Motor neuron (in vitro differentiated cells): ENCODE measurements around the gene DLAT. TPM values are rescaled to one million over a fixed set of nuclear protein-coding genes. Genes with fewer than 3 reads are reported as not detected.
A peak's percentile ranks its signal among the peaks of the same experiment; 100 is the strongest.
"Not testable (repeated sequence)": the region's sequence is repeated elsewhere in the genome, so short reads cannot be mapped to it uniquely, and the experiment has no call there.

ENCODE experiments used
- ATAC-seq, 8 experiments: fragments of 200-7000 bp; cut with Tn5 transposase; replicated peaks in 6 of 8; 2 replicates each; pipeline ENCODE4 v1.8.0; 2021; ENCODE audit warnings: mild to moderate bottlenecking in 8 of 8, moderate library complexity in 8 of 8
- H3K27ac ChIP-seq, 2 donors: fragments of 250-450 bp; sonication (Bioruptor Pico); 2 replicates each; pipeline ENCODE4 v1.9.0; 2021; ENCODE audit warnings: antibody characterized with exemption in 2 of 2, mild to moderate bottlenecking in 2 of 2, moderate library complexity in 1 of 2
- H3K4me1 ChIP-seq, 2 donors: fragments of 250-450 bp; sonication (Bioruptor Pico); replicated peaks in 1 of 2; 2 replicates each; pipeline ENCODE4 v1.6.1; 2021; ENCODE audit warnings: antibody characterized with exemption in 2 of 2, mild to moderate bottlenecking in 2 of 2, moderate library complexity in 1 of 2
- H3K4me3 ChIP-seq, 5 donors: fragments of 250-450 bp; sonication (Bioruptor Pico); 2 replicates each; pipeline ENCODE4 v1.9.0; 2021; ENCODE audit warnings: antibody characterized with exemption in 5 of 5, mild to moderate bottlenecking in 5 of 5, moderate library complexity in 4 of 5
- WGBS, 10 experiments: fragments of 450-650 bp; shearing (Covaris generic); methylation state at CpG; one replicate each; pipeline ENCODE4 v1.0.0; 2022; 5-methylcytosine and 5-hydroxymethylcytosine counted together
- in situ Hi-C, 9 experiments: fragments of 400-800 bp; cut with MboI; loops; one replicate each; pipeline ENCODE4 v1.15.0; 2021; ENCODE audit warnings: low sequenced_read_pairs in 9 of 9, low pct_unique_long_range_greater_than_20kb in 2 of 9; ENCODE audit not compliant: unreplicated experiment in 9 of 9
- total RNA-seq, 8 experiments: library from RNA; unstranded; fragments of 300-600 nt; gene quantifications; 2 replicates each; pipeline versions ENCODE4 v1.2.3 to v1.2.4, GENCODE V29; 2022

DLAT gene
- total RNA-seq, 8 experiments from 2014 or later, result 23.4 to 70.2 (median 36.8) TPM

GRCh38 chr11:112006095-112006441 lies 19.1 kb upstream of the DLAT start:
- 57 to 63% methylated on average over 1 to 2 of the region's 4 CpGs; no CpG with 5 or more reads in 8 of the 10 experiments for WGBS, 10 experiments
- ATAC-seq, result peak in 5 of 8 experiments; percentile 40 to 78 (median 73)
- in situ Hi-C loops, result loop anchor here in 1 of 9 experiments (25.0 kb wide), 1 partner anchor 144 kb away; the partner anchor contains the start of gene ALG9

DNA sequence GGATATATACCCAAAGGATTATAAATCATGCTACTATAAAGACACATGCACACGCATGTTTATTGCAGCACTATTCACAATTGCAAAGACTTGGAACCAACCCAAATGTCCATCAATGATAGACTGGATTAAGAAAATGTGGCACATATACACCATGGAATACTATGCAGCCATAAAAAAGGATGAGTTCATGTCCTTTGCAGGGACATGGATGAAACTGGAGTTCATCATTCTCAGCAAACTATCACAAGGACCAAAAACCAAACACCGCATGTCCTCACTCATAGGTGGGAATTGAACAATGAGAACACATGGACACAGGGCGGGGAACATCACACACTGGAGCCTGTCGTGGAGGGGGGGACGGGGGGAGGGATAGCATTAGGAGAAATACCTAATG lies 13.8 kb upstream of the DLAT start:
- not testable (repeated sequence) for H3K4me3 ChIP-seq, H3K4me1 ChIP-seq, H3K27ac ChIP-seq, ATAC-seq
- in situ Hi-C loops, result loop anchor here in 1 of 9 experiments (25.0 kb wide), 1 partner anchor 149 kb away; the partner anchor contains the start of gene ALG9
- 80 to 100% (median 100%) methylated on average over 1 to 3 of the region's 5 CpGs; no CpG with 5 or more reads in 7 of the 10 experiments for WGBS, 10 experiments

More at GRCh38 chr11:112006095-112006441, 19.1 kb upstream of the DLAT start:
- not testable (repeated sequence) for H3K4me1 ChIP-seq, H3K27ac ChIP-seq, H3K4me3 ChIP-seq

GRCh38 chr11:112012874-112013273 lies 12.3 kb upstream of the DLAT start:
- Histone ChIP-seq H3K27ac (no peak overlapping the region), H3K4me3 (no peak overlapping the region), H3K4me1 (no peaks in the 10 kb centered on the region)
- WGBS, 10 experiments, result 0 to 100% (median 93%) methylated on average over 2 to 4 of the region's 4 CpGs; no CpG with 5 or more reads in 1 of the 10 experiments
- no peak for ATAC-seq
- in situ Hi-C loops, result loop anchor here in 1 of 9 experiments (25.0 kb wide), 1 partner anchor 151 kb away; the partner anchor contains the start of gene ALG9

DNA sequence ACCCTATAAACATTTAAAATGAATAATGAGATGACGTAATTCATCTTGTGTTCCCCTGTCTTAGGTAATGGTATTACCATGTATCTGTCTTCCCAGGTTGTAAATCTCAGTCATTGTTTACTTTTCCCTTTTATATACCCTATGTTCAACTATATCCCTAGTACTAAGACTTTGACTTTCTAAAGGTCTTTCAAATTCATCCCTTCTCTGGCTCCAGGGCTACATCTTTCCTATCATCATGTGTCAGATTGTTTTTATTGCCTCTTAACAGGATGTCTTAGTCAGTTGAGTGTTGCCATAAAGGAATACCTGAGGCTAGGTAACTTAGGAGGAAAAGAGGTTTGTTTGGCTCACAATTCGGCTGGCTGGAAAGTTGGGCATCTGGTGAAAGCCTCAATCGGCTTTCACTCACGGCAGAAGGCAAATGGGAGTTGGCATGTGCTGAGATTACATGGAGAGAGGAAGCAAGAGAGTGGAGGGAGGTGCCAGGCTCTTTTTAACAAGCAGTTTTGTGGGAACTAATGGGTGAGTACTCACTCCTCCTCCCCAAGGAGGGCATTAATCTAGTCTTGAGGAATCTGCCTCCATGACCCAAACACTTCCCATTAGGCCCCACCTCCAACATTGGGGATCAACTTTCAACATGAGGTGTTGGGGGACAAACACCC lies 11.6 kb upstream of the DLAT start:
- in situ Hi-C loops, result loop anchor here in 1 of 9 experiments (25.0 kb wide), 1 partner anchor 151 kb away; the partner anchor contains the start of gene ALG9
- Histone ChIP-seq H3K4me3 (no peak overlapping the region), H3K27ac (no peak overlapping the region), H3K4me1 (no peaks in the 10 kb centered on the region)
- WGBS, 10 experiments, result 78 to 100% (median 94%) methylated on average over 1 to 4 of the region's 4 CpGs; no CpG with 5 or more reads in 2 of the 10 experiments
- no peak for ATAC-seq

- Histone ChIP-seq H3K4me1 (no peaks in the 10 kb centered on the region), H3K4me3 (no peak overlapping the region), H3K27ac (no peak overlapping the region)
- 50 to 100% (median 76%) methylated on average over 2 to 12 of the region's 13 CpGs for WGBS, 10 experiments
- ATAC-seq, result peak in 3 of 8 experiments; percentile 34 to 89 (median 69)
- in situ Hi-C loops, result loop anchor here in 1 of 9 experiments (25.0 kb wide), 1 partner anchor 154 kb away; the partner anchor contains the start of gene ALG9
These were observed 9.0 kb upstream of the DLAT start for GRCh38 chr11:112016088-112016764.

GRCh38 chr11:112016765-112017376 lies 8.3 kb upstream of the DLAT start:
- WGBS, 10 experiments, result 83 to 100% (median 94%) methylated on average over 1 of the region's 1 CpG; no CpG with 5 or more reads in 6 of the 10 experiments
- H3K27ac ChIP-seq, result no peak overlapping the region
- in situ Hi-C loops, result loop anchor here in 1 of 9 experiments (25.0 kb wide), 1 partner anchor 155 kb away; the partner anchor contains the start of gene ALG9
- peak in 2 of 8 experiments; percentile 36 to 67 for ATAC-seq
- H3K4me3 ChIP-seq, result no peak overlapping the region
- no peaks in the 10 kb centered on the region for H3K4me1 ChIP-seq

GRCh38 chr11:112017538-112017937 lies 7.7 kb upstream of the DLAT start:
- in situ Hi-C loops, result loop anchor here in 1 of 9 experiments (25.0 kb wide), 1 partner anchor 155 kb away; the partner anchor contains the start of gene ALG9
- Histone ChIP-seq H3K4me1 (no peaks in the 10 kb centered on the region), H3K4me3 (no peak overlapping the region), H3K27ac (no peak overlapping the region)
- 20 to 100% (median 88%) methylated on average over 1 to 4 of the region's 4 CpGs; no CpG with 5 or more reads in 2 of the 10 experiments for WGBS, 10 experiments
- no peak for ATAC-seq

DNA sequence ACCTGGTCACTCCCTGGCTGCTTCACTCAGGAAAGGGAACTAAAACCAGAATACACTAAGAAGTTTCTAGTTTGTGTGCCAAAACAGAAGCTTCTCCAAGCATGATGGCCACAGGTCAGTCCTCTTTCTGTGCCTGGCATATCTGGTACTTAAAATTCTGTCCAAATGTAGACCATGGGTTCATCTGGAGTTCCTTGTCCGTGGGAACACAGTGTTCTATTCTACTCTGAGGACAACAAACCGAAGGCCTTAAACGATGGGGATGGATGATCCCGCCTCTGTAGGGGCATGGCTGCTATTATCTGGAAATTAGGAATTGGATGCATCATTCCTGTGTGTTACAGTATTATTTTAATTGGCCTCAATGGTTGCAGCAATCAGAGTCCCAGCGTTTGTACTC lies 6.1 kb upstream of the DLAT start:
- ATAC-seq, result no peak
- Histone ChIP-seq H3K27ac (no peak overlapping the region), H3K4me1 (peaks cover 2% of the 10 kb centered on the region in 2 donors), H3K4me3 (no peak overlapping the region)
- in situ Hi-C loops, result loop anchor here in 1 of 9 experiments (25.0 kb wide), 1 partner anchor 157 kb away; the partner anchor contains the start of gene ALG9
- 67 to 100% (median 83%) methylated on average over 1 to 5 of the region's 5 CpGs; no CpG with 5 or more reads in 3 of the 10 experiments for WGBS, 10 experiments

- 56 to 100% (median 95%) methylated on average over 1 to 3 of the region's 3 CpGs; no CpG with 5 or more reads in 2 of the 10 experiments for WGBS, 10 experiments
- H3K27ac ChIP-seq, result no peak overlapping the region
- in situ Hi-C loops, result loop anchor here in 1 of 9 experiments (25.0 kb wide), 1 partner anchor 161 kb away; the partner anchor contains the start of gene ALG9
These were observed 2.1 kb upstream of the DLAT start for GRCh38 chr11:112023104-112023503.

DNA sequence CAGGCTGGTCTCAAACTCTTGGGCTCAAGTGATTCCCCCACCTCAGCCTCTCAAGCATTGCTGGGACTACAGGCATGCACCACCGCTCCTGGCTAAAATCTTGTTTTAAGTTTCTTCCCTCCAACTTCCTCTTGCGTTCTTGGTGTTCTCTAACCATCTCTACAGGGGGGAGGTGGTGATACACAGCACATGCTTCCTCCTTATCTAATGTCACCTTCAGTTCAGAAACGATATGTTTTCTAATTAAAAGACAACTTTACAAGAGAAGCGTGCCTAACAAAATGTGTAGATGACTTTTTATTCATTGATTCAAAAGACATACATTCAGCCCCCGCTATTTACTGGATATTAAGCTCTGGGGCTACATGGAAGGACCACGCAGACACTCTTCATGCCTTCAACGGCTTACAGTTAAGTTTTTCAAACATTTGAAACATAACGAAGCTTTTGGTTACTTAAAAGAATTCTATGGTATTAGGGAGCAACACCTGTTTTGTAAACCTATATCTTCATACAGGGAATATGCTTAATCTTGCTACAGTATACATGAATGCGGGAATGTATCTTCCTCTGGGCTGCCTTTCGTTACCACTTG lies 933 bp upstream of the DLAT start:
- Histone ChIP-seq H3K27ac (peak overlapping the region; percentile 92 to 95), H3K4me1 (peaks cover 4 to 8% of the 10 kb centered on the region in 2 donors), H3K4me3 (peak overlapping the region; percentile 63 to 91 (median 77))
- in situ Hi-C loops, result loop anchor here in 1 of 9 experiments (25.0 kb wide), 1 partner anchor 162 kb away; the partner anchor contains the start of gene ALG9
- 0 to 47% (median 15%) methylated on average over 3 to 10 of the region's 10 CpGs for WGBS, 10 experiments
- ATAC-seq, result no peak

More at GRCh38 chr11:112023104-112023503, 2.1 kb upstream of the DLAT start:
- Histone ChIP-seq H3K4me1 (peaks cover 4 to 8% of the 10 kb centered on the region in 2 donors), H3K4me3 (no peak overlapping the region)
- no peak for ATAC-seq

- in situ Hi-C loops, result no loop called here
- H3K4me3 ChIP-seq, result peak overlapping the region; percentile 63 to 91 (median 77)
- peaks cover 4 to 8% of the 10 kb centered on the region in 2 donors for H3K4me1 ChIP-seq
- H3K27ac ChIP-seq, result peak overlapping the region; percentile 92 to 95
- peak in 5 of 8 experiments; percentile 15 to 54 (median 41) for ATAC-seq
- WGBS, 10 experiments, result 0 to 14% (median 0%) methylated on average over 1 of the region's 8 CpGs; no CpG with 5 or more reads in 5 of the 10 experiments
These were observed 499 bp downstream of the DLAT start for GRCh38 chr11:112025707-112026106.

DNA sequence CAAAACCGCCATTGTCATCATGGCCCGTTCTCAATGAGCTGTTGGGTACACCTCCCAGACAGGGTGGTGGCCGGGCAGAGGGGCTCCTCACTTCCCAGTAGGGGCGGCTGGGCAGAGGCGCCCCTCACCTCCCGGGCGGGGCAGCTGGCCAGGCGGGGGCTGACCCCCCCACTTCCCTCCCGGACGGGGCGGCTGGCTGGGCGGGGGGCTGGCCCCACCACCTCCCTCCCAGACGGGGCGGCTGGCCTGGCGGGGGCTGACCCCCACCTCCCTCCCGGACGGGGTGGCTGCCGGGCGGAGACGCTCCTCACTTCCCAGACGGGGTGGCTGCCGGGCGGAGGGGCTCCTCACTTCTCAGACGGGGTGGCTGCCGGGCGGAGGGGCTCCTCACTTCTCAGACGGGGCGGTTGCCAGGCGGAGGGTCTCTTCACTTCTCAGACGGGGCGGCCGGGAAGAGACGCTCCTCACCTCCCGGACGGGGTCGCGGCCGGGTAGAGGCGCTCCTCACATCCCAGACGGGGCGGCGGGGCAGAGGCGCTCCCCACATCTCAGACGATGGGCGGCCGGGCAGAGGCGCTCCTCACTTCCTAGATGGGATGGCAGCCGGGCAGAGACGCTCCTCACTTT lies 1.7 kb downstream of the DLAT start:
- H3K4me1 ChIP-seq, ATAC-seq, H3K4me3 ChIP-seq, in situ Hi-C loops, H3K27ac ChIP-seq: not testable (repeated sequence)
- no CpG with 5 or more reads among the region's 49 CpGs for WGBS, 10 experiments
